A549 (cell line): ENCODE results near the gene SLC6A17.

ENCODE experiments used
- FOSL2 ChIP-seq, 2 experiments: fragments of 450-650 bp in 1 of 2; fragments of >200 bp in 1 of 2; sonication (Bioruptor Twin) in 1 of 2; formaldehyde crosslinking; IDR thresholded peaks; 2 replicates each; pipeline versions ENCODE4 v1.5.0 to v1.6.1; 2016 to 2020; ENCODE audit warnings: mild to moderate bottlenecking in 1 of 2, moderate library complexity in 1 of 2
- SREBF2 ChIP-seq: fragments of 450-650 bp; IDR thresholded peaks from 2 replicates; pipeline ENCODE4 v1.6.1; 2014; ENCODE audit warnings: mild to moderate bottlenecking, moderate library complexity

- TF ChIP-seq FOSL2 (IDR thresholded peaks at IDR 0.05) (no peak), FOSL2 (CRISPR knock-in tag; IDR thresholded peaks at IDR 0.05) (no peak), SREBF2 (no peak)
These were observed 62.8 kb downstream of the SLC6A17 start for GRCh38 chr1:110213143-110213540.
